ENCODE measurements around the gene CUX1.

Gene CUX1

GRCh38 chr7:102073931-102074880 is 256.8 kb downstream of the CUX1 start:
- DNase-seq (ENCODE audit: low spot score), result no peak

GRCh38 chr7:102075126-102075525 is 257.7 kb downstream of the CUX1 start:
- no peak for DNase-seq (ENCODE audit: low spot score)

GRCh38 chr7:102075553-102076135 is 258.2 kb downstream of the CUX1 start:
- no peak for DNase-seq (ENCODE audit: low spot score)

GRCh38 chr7:102077081-102077480 is 259.7 kb downstream of the CUX1 start:
- no peak for DNase-seq (ENCODE audit: low spot score)

- no peak for DNase-seq (ENCODE audit: low spot score)
Measured at GRCh38 chr7:102079140-102080018, 262.0 kb downstream of the CUX1 start.

GRCh38 chr7:102080019-102080433 is 262.6 kb downstream of the CUX1 start:
- no peak for DNase-seq (ENCODE audit: low spot score)

GRCh38 chr7:102080434-102081243 is 263.2 kb downstream of the CUX1 start:
- no peak for DNase-seq (ENCODE audit: low spot score)

GRCh38 chr7:102081244-102081627 is 263.8 kb downstream of the CUX1 start:
- no peak for DNase-seq (ENCODE audit: low spot score)

GRCh38 chr7:102082693-102083368 is 265.4 kb downstream of the CUX1 start:
- no peak for DNase-seq (ENCODE audit: low spot score)

- no peak for DNase-seq (ENCODE audit: low spot score)
Measured at GRCh38 chr7:102085218-102085772, 267.9 kb downstream of the CUX1 start.

- DNase-seq (ENCODE audit: low spot score), result no peak
Measured at GRCh38 chr7:102089175-102090098, 272.0 kb downstream of the CUX1 start.

- no peak for DNase-seq (ENCODE audit: low spot score)
Measured at GRCh38 chr7:102093599-102094315, 276.3 kb downstream of the CUX1 start.

GRCh38 chr7:102094316-102094650 is 276.9 kb downstream of the CUX1 start:
- no peak for DNase-seq (ENCODE audit: low spot score)

- no peak for DNase-seq (ENCODE audit: low spot score)
Measured at GRCh38 chr7:102095321-102096011, 278.0 kb downstream of the CUX1 start.

GRCh38 chr7:102096012-102096332 is 278.5 kb downstream of the CUX1 start:
- DNase-seq (ENCODE audit: low spot score), result no peak

GRCh38 chr7:102096706-102097427 is 279.4 kb downstream of the CUX1 start:
- DNase-seq (ENCODE audit: low spot score), result no peak

- DNase-seq (ENCODE audit: low spot score), result no peak
Measured at GRCh38 chr7:102097601-102098161, 280.3 kb downstream of the CUX1 start.

GRCh38 chr7:102098986-102099385 is 281.6 kb downstream of the CUX1 start:
- DNase-seq (ENCODE audit: low spot score), result no peak

All from HuH-7.5 (cell line).